ENCODE data around the gene MCU.

GRCh38 chr10:72881291-72881690 lies 189.3 kb downstream of the MCU start:
- TF ChIP-seq CTCF (IDR thresholded peaks at IDR 0.05) (no peak), POLR2A (IDR thresholded peaks at IDR 0.05) (no peak)
